ENCODE data around the gene GLP2R. TPM values are rescaled to one million over a fixed set of nuclear protein-coding genes. Genes with fewer than 3 reads are reported as not detected.

The GLP2R gene
- total and polyA plus RNA-seq, 10 of the 15 experiments (the other 5 are each of a cell fraction or from before 2014, with no cell fraction given): not detected

DNA sequence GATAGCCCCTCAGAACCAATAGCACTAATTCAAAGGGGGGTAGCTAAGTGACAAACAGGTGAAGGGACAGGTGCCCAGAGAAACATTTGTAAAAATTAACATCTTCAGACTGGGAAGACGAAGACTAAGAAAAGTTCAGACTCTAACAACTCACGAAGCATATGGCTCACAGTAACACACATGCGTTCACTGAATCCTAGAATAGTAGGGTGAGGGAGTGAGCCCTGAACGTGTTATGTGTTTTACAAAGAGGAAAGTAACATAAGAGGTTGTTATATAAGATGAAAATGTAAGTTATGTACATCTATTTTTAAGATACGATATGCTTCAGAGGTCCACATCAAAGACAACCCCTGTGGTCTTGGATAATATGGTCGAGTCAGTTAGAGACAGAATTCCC lies 19.0 kb upstream of the GLP2R start (continued):
- no peak for TF ChIP-seq NR2C2 (IDR thresholded peaks at IDR 0.05; ENCODE audit: borderline replicate concordance, control insufficient read depth, insufficient read length, low read depth)

- DNase-seq (ENCODE audit: low read depth, low spot score): no peak
- POLR2A ChIA-PET: no interaction called here
Observed at GRCh38 chr17:9809409-9809808, 16.3 kb upstream of the GLP2R start.

More at GRCh38 chr17:9809409-9809808, 16.3 kb upstream of the GLP2R start:
- H3K4me1 ChIP-seq (ENCODE audit: control insufficient read depth, insufficient read depth, low read length): no peaks in the 10 kb centered on the region
- WGBS (ENCODE audit: insufficient coverage, insufficient replicate concordance, low lambda C conversion rate, missing lambda C conversion rate): 30% methylated on average over 8 of the region's 8 CpGs
- no peaks in the 10 kb centered on the region for H3K36me3 ChIP-seq (ENCODE audit: control insufficient read depth in 2 of 2, insufficient read depth in 2 of 2, low read length in 1 of 2)
- ChIA-PET SMC1A (ENCODE audit: uncharacterized antibody, unreplicated experiment) (no interaction called here), CTCF (no interaction called here), RAD21 (ENCODE audit: unreplicated experiment) (no interaction called here)
- H3K4me3 ChIP-seq: no peak overlapping the region
- H3K79me2 ChIP-seq (ENCODE audit: control insufficient read depth, insufficient read depth, low read length): no peaks in the 10 kb centered on the region
- intact Hi-C loops (cut with micrococcal nuclease; ENCODE audit: unreplicated experiment): no loop called here
- no peak overlapping the region for H3K9ac ChIP-seq (ENCODE audit: control insufficient read depth, insufficient read depth, low read length)
- no peak overlapping the region for H2AFZ ChIP-seq (ENCODE audit: control insufficient read depth, low read depth, low read length)
- H3K4me2 ChIP-seq (ENCODE audit: control insufficient read depth, insufficient read depth): no peak overlapping the region
- no peak for FAIRE-seq
- no peak overlapping the region for H3K27ac ChIP-seq (ENCODE audit: control insufficient read depth, insufficient read depth)
- no TSS peak for BruUV-seq (replicated peaks)
- no peak for ATAC-seq
- H3K9me3 ChIP-seq (replicated peaks; ENCODE audit: control insufficient read depth, insufficient read depth, low read length): no peaks in the 10 kb centered on the region
- no peaks in the 10 kb centered on the region for H4K20me1 ChIP-seq (ENCODE audit: control insufficient read depth, insufficient read depth)
- TF ChIP-seq NFYB (IDR thresholded peaks at IDR 0.05; ENCODE audit: insufficient read depth, low read depth, low read length) (no peak), ESRRA (IDR thresholded peaks at IDR 0.05; ENCODE audit: low read length) (no peak), ZNF207 (IDR thresholded peaks at IDR 0.05; ENCODE audit: borderline replicate concordance) (no peak), ZNF622 (IDR thresholded peaks at IDR 0.05) (no peak), ASH2L (IDR thresholded peaks at IDR 0.05; ENCODE audit: borderline replicate concordance, low read depth) (no peak), HSF1 (IDR thresholded peaks at IDR 0.05; ENCODE audit: low read depth, low read length) (no peak), MLLT1 (IDR thresholded peaks at IDR 0.05) (no peak)
- in situ Hi-C loops (cut with MboI): no loop called here
- H3K27me3 ChIP-seq (replicated peaks in 1 of 2; ENCODE audit: control insufficient read depth in 2 of 2, insufficient read depth in 2 of 2, low read length in 1 of 2): no peaks in the 10 kb centered on the region; a peak in 1 of 4 replicates
